ENCODE results near the gene CIRBP.

CIRBP gene

GRCh38 chr19:1267477-1268225, 1.5 kb upstream of the CIRBP start:
- DNase-seq (ENCODE audit: low read depth in 2 of 2) = no peak

GRCh38 chr19:1268226-1269064, 687 bp upstream of the CIRBP start:
- no peak for DNase-seq (ENCODE audit: low read depth in 2 of 2)

GRCh38 chr19:1269478-1270212, 513 bp downstream of the CIRBP start:
- peak; percentile 74 to 80 for DNase-seq (ENCODE audit: low read depth in 2 of 2)

- DNase-seq (ENCODE audit: low read depth in 2 of 2) = no peak
Observed at GRCh38 chr19:1270213-1270853, 1.2 kb downstream of the CIRBP start.

- DNase-seq (ENCODE audit: low read depth in 2 of 2) = no peak
Observed at GRCh38 chr19:1270854-1271527, 1.9 kb downstream of the CIRBP start.

- DNase-seq (ENCODE audit: low read depth in 2 of 2) = no peak
Observed at GRCh38 chr19:1271528-1272422, 2.6 kb downstream of the CIRBP start.

- DNase-seq (ENCODE audit: low read depth in 2 of 2) = no peak
Observed at GRCh38 chr19:1272423-1273262, 3.5 kb downstream of the CIRBP start.

GRCh38 chr19:1273263-1274041, 4.3 kb downstream of the CIRBP start:
- no peak for DNase-seq (ENCODE audit: low read depth in 2 of 2)

GRCh38 chr19:1274081-1274851, 5.1 kb downstream of the CIRBP start:
- DNase-seq (ENCODE audit: low read depth in 2 of 2) = no peak

- DNase-seq (ENCODE audit: low read depth in 2 of 2) = no peak
Observed at GRCh38 chr19:1274852-1275259, 5.7 kb downstream of the CIRBP start.

- DNase-seq (ENCODE audit: low read depth in 2 of 2) = peak; percentile 94 to 95
Observed at GRCh38 chr19:1275260-1275975, 6.3 kb downstream of the CIRBP start, which contains the start of gene FAM174C. TSS of gene FAM174C (plus strand) at chr19:1275530. CDS start at chr19:1275550, 20 bp downstream.

GRCh38 chr19:1275976-1276627, 7.0 kb downstream of the CIRBP start:
- DNase-seq (ENCODE audit: low read depth in 2 of 2) = no peak

- no peak for DNase-seq (ENCODE audit: low read depth in 2 of 2)
Observed at GRCh38 chr19:1276628-1277022, 7.5 kb downstream of the CIRBP start.

GRCh38 chr19:1277061-1277460, 7.9 kb downstream of the CIRBP start:
- DNase-seq (ENCODE audit: low read depth in 2 of 2) = no peak

GRCh38 chr19:1278074-1278473, 8.9 kb downstream of the CIRBP start:
- DNase-seq (ENCODE audit: low read depth in 2 of 2) = no peak
